Astrocyte (in vitro differentiated cells and primary cell): ENCODE results near the gene PSPH. TPM values are rescaled to one million over a fixed set of nuclear protein-coding genes. Genes with fewer than 3 reads are reported as not detected.

Source experiments
- DNase-seq: peaks from one replicate; pipeline ENCODE4 v3.0.0-alpha.2; 2010; ENCODE audit warnings: low read depth
- FAIRE-seq: peaks from 2 replicates; lab custom pipeline; 2011; peaks lifted over from hg19 to GRCh38; lab: Jason Lieb, UNC
- H2AFZ ChIP-seq: 2 replicates; pipeline ENCODE4 v1.6.0; 2012; ENCODE audit warnings: low read depth, low read length, inconsistent platforms
- H3K27ac ChIP-seq: 2 replicates; pipeline ENCODE4 v1.5.1; 2011; ENCODE audit warnings: low read depth, low read length, inconsistent platforms
- H3K27me3 ChIP-seq: 2 replicates; pipeline ENCODE4 v1.6.0; 2011; ENCODE audit warnings: low read length, inconsistent platforms; ENCODE audit not compliant: insufficient read depth
- H3K36me3 ChIP-seq: 2 replicates; pipeline ENCODE4 v1.5.1; 2011; ENCODE audit warnings: low read length, inconsistent platforms; ENCODE audit not compliant: insufficient read depth
- H3K4me1 ChIP-seq: 2 replicates; pipeline ENCODE4 v1.5.1; 2011; ENCODE audit warnings: low read length, inconsistent platforms; ENCODE audit not compliant: insufficient read depth
- H3K4me2 ChIP-seq: 2 replicates; pipeline ENCODE4 v1.6.0; 2012; ENCODE audit warnings: low read length, inconsistent platforms
- H3K4me3 ChIP-seq: 2 replicates; pipeline ENCODE4 v1.5.1; 2011; ENCODE audit warnings: low read depth, mild to moderate bottlenecking, low read length, inconsistent platforms; ENCODE audit not compliant: insufficient read depth
- H3K79me2 ChIP-seq: 2 replicates; pipeline ENCODE4 v1.6.0; 2012; ENCODE audit warnings: mild to moderate bottlenecking, low read length, inconsistent platforms; ENCODE audit not compliant: insufficient read depth
- H3K9ac ChIP-seq: 2 replicates; pipeline ENCODE4 v1.6.0; 2012; ENCODE audit warnings: mild to moderate bottlenecking, low read length, inconsistent platforms
- H3K9me3 ChIP-seq: 2 replicates; pipeline ENCODE4 v1.5.1; 2012; ENCODE audit warnings: low read depth, mild to moderate bottlenecking, low read length, inconsistent platforms; ENCODE audit not compliant: insufficient read depth
- H4K20me1 ChIP-seq: 2 replicates; pipeline ENCODE4 v1.6.0; 2012; ENCODE audit warnings: low read length, inconsistent platforms; ENCODE audit not compliant: insufficient read depth
- H3K27ac Mint-ChIP-seq: one replicate; pipeline ENCODE4 v1.8.0; 2021; ENCODE audit warnings: mild to moderate bottlenecking, mixed read lengths; ENCODE audit not compliant: unreplicated experiment
- H3K27me3 Mint-ChIP-seq: one replicate; pipeline ENCODE4 v1.8.0; 2021; ENCODE audit warnings: low read depth, mixed read lengths; ENCODE audit not compliant: unreplicated experiment
- H3K36me3 Mint-ChIP-seq: one replicate; pipeline ENCODE4 v1.8.0; 2021; ENCODE audit warnings: low read depth, mixed read lengths; ENCODE audit not compliant: unreplicated experiment
- H3K4me1 Mint-ChIP-seq: one replicate; pipeline ENCODE4 v1.8.0; 2021; ENCODE audit warnings: low read depth, mixed read lengths; ENCODE audit not compliant: unreplicated experiment
- H3K4me3 Mint-ChIP-seq: one replicate; pipeline ENCODE4 v1.8.0; 2021; ENCODE audit warnings: mild to moderate bottlenecking, moderate library complexity, mixed read lengths; ENCODE audit not compliant: unreplicated experiment
- H3K9me3 Mint-ChIP-seq: one replicate; pipeline ENCODE4 v1.8.0; 2021; ENCODE audit warnings: mild to moderate bottlenecking, mixed read lengths; ENCODE audit not compliant: unreplicated experiment
- EZH2 ChIP-seq: IDR thresholded peaks from 2 replicates; pipeline ENCODE4 v1.6.1; 2012; ENCODE audit warnings: mild to moderate bottlenecking, low read length, inconsistent platforms; ENCODE audit not compliant: insufficient read depth
- total RNA-seq: library from RNA; stranded (reverse); gene quantifications from 2 replicates; pipeline ENCODE4 v1.2.1, GENCODE V29; 2021
- TF ChIP-seq, protein P1 (sequence below): IDR thresholded peaks from 2 replicates; pipeline ENCODE4 v1.5.1; 2011; ENCODE audit warnings: low read depth, mild to moderate bottlenecking, inconsistent platforms, low read length, moderate library complexity; ENCODE audit not compliant: insufficient read depth

Gene PSPH
- total RNA-seq, 1 donor from 2014 or later: 72.7 TPM

DNA sequence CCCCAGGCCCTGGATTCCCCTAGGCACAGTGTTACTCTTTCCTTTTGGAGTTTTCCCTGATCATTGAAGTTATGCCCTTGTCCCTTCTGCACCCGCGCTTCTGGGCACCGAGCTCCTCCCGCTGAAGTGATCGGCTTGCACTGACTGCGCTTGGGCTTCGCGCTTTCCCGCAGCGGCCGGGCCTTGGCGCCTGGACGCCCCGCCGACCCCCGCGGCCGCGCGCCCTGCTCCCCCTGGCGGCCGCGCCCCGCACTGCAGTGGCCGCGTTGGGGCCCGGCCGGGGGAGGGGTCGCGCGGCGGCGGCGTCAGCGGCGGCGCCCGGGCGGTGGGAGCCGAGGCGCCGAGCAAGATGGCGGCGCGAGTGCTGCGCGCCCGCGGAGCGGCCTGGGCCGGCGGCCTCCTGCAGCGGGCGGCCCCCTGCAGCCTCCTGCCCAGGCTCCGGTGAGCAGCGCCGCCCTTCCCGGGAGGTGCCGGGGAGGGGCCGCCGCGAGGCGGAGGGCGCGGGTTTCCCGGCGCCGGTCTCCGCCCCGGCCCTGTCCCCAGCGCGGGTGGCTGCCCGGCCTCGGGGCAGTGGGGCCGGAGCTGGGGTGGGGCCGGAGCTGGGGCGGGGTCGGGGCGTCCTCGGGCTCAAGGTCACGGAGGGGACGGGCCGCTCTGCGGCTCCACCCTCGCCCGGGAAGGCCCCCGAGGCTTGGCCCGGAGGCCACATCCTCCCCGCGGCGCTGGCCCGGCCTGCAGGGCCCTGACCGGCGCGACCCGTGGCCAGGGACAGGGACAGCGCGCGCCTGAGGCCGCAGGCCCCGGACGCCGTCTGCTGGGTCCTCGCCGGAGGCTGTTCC, 86.8 kb downstream of the PSPH start, which contains the start of gene NIPSNAP2:
TSS of gene NIPSNAP2 (plus strand) at position 325 of the 839 bp plus-strand sequence. CDS start at position 350, 25 bp downstream.
- no peak for DNase-seq
- TF ChIP-seq, protein P1, sequence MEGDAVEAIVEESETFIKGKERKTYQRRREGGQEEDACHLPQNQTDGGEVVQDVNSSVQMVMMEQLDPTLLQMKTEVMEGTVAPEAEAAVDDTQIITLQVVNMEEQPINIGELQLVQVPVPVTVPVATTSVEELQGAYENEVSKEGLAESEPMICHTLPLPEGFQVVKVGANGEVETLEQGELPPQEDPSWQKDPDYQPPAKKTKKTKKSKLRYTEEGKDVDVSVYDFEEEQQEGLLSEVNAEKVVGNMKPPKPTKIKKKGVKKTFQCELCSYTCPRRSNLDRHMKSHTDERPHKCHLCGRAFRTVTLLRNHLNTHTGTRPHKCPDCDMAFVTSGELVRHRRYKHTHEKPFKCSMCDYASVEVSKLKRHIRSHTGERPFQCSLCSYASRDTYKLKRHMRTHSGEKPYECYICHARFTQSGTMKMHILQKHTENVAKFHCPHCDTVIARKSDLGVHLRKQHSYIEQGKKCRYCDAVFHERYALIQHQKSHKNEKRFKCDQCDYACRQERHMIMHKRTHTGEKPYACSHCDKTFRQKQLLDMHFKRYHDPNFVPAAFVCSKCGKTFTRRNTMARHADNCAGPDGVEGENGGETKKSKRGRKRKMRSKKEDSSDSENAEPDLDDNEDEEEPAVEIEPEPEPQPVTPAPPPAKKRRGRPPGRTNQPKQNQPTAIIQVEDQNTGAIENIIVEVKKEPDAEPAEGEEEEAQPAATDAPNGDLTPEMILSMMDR: peak; percentile 17
- no peak for TF ChIP-seq EZH2

DNA sequence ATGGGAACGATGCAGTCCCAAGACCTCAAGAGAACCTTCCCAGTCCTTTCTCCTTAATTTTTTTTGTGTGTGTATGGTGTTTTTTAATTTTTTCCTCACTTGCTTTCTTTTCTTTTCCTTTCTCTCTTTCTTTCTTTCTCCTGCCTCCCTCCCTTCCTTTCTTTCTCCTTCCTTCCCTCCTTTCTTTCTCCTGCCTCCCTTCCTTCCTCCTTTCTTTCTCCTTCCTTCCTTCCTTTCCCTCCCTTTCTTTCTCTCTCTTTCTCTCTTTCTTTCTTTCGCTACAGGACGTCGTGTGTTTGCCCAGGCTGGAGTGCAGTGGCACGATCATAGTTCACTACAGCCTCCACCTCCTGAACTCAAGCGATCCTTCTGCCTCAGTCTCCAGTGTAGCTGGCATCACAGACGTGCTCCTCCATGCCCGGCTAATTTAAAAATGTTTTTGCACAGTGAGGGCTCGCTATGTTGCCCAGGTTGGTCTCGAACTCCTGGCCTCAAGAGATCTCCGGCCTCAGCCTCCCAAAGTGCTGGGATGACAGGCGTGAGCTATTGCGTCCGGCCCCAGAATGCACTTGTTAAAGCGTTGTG, 87.6 kb downstream of the PSPH start:
- TF ChIP-seq EZH2: no peak
- TF ChIP-seq, protein P1: no peak
- Histone ChIP-seq H3K9ac (peak overlapping the region; percentile 85), H3K4me3 (peak overlapping the region; percentile 69), H3K27me3 (no peaks in the 10 kb centered on the region), H3K27ac (no peak overlapping the region), H4K20me1 (peaks cover 14% of the 10 kb centered on the region), H3K36me3 (no peaks in the 10 kb centered on the region), H3K4me1 (peaks cover 7% of the 10 kb centered on the region), H3K9me3 (no peaks in the 10 kb centered on the region), H3K4me2 (peak overlapping the region; percentile 85), H3K79me2 (peaks cover 43% of the 10 kb centered on the region), H2AFZ (peak overlapping the region; percentile 75)
- H3K36me3 Mint-ChIP-seq: peaks cover 5% of the 10 kb centered on the region
- H3K4me1 Mint-ChIP-seq: peaks cover 11% of the 10 kb centered on the region
- FAIRE-seq: no peak
- DNase-seq: no peak
- no peaks in the 10 kb centered on the region for H3K9me3 Mint-ChIP-seq
- H3K27me3 Mint-ChIP-seq: peaks cover 7% of the 10 kb centered on the region
- H3K4me3 Mint-ChIP-seq: peak overlapping the region; percentile 79
- H3K27ac Mint-ChIP-seq: peak overlapping the region; percentile 44

More for the DNA sequence above, 86.8 kb downstream of the PSPH start, which contains the start of gene NIPSNAP2:
- Mint-ChIP-seq H3K27me3 (peaks cover 7% of the 10 kb centered on the region), H3K36me3 (peaks cover 8% of the 10 kb centered on the region), H3K27ac (peak within 1 kb of the TSS; percentile 72), H3K4me3 (peak within 1 kb of the TSS; percentile 94), H3K9me3 (no peaks in the 10 kb centered on the region), H3K4me1 (peaks cover 11% of the 10 kb centered on the region)
- Histone ChIP-seq H3K27ac (peak within 1 kb of the TSS; percentile 65), H3K4me1 (peaks cover 7% of the 10 kb centered on the region), H3K4me3 (peak within 1 kb of the TSS; percentile 69), H3K27me3 (no peaks in the 10 kb centered on the region), H4K20me1 (peaks cover 19% of the 10 kb centered on the region), H3K36me3 (no peaks in the 10 kb centered on the region), H2AFZ (peak within 1 kb of the TSS; percentile 75), H3K4me2 (peak within 1 kb of the TSS; percentile 85), H3K79me2 (peaks cover 50% of the 10 kb centered on the region), H3K9me3 (no peaks in the 10 kb centered on the region), H3K9ac (peak within 1 kb of the TSS; percentile 85)
- FAIRE-seq: no peak
